Measurements from ENCODE around the gene GABBR2. TPM values are rescaled to one million over a fixed set of nuclear protein-coding genes. Genes with fewer than 3 reads are reported as not detected.

The GABBR2 gene
- total and polyA plus RNA-seq, 9 of the 15 experiments (the other 6 are each of a cell fraction or from before 2014, with no cell fraction given): 0.15 to 1.9 (median 0.32) TPM

GRCh38 chr9:98315551-98316060 is 393.1 kb downstream of the GABBR2 start (continued):
- TF ChIP-seq ZNF280A (IDR thresholded peaks at IDR 0.05; ENCODE audit: low read depth, partially characterized antibody) (no peak), CREB1 (IDR thresholded peaks at IDR 0.05) (no peak), CREB1 (CRISPR knock-in tag; IDR thresholded peaks at IDR 0.05) (peak; percentile 53), XRCC5 (IDR thresholded peaks at IDR 0.05; ENCODE audit: low read depth, low read length) (peak; percentile 47; the same call in 1 of the 2 replicates), TARDBP (IDR thresholded peaks at IDR 0.05) (0 out of 2 replicates have a peak, but pooled peaks have one; percentile 33), ATF1 (CRISPR knock-in tag; IDR thresholded peaks at IDR 0.05) (no peak), ATF1 (tag; IDR thresholded peaks at IDR 0.05) (peak; percentile 43), RAD21 (CRISPR knock-in tag; conservative IDR thresholded peaks at IDR 0.05 in 1 of 2, IDR thresholded peaks at IDR 0.05 in 1 of 2) (peak; percentile 92 to 99), KLF16 (IDR thresholded peaks at IDR 0.05) (peak; percentile 51; the same call in 1 of the 2 replicates), ETV1 (tag; conservative IDR thresholded peaks at IDR 0.05; ENCODE audit: low read depth) (peak; percentile 84), TFAM (CRISPR knock-in tag; conservative IDR thresholded peaks at IDR 0.05) (no peak), RBFOX2 (IDR thresholded peaks at IDR 0.05; ENCODE audit: low read depth, low read length) (no peak), GABPB1 (CRISPR knock-in tag; IDR thresholded peaks at IDR 0.05) (peak; percentile 66), TBL1XR1 (IDR thresholded peaks at IDR 0.05; ENCODE audit: low read length in 2 of 2) (0 out of 4 replicates have a peak, but pooled peaks have one; percentile 10 to 27), TCF15 (CRISPR knock-in tag; IDR thresholded peaks at IDR 0.05) (no peak), CBX5 (IDR thresholded peaks at IDR 0.05; ENCODE audit: borderline replicate concordance, low read depth) (0 out of 2 replicates have a peak, but pooled peaks have one; percentile 13), SP1 (CRISPR knock-in tag; IDR thresholded peaks at IDR 0.05) (no peak), KDM1A (IDR thresholded peaks at IDR 0.05) (peak in 1 of 2 experiments; percentile 39; a peak in 2 of 4 replicates), VEZF1 (CRISPR knock-in tag; IDR thresholded peaks at IDR 0.05) (peak; percentile 53; the same call in 1 of the 2 replicates), ARID1B (IDR thresholded peaks at IDR 0.05) (peak; percentile 31; the same call in 1 of the 2 replicates), KHSRP (IDR thresholded peaks at IDR 0.05) (no peak), WHSC1 (IDR thresholded peaks at IDR 0.05; ENCODE audit: low read length) (no peak), YY1 (IDR thresholded peaks at IDR 0.05; ENCODE audit: borderline replicate concordance in 1 of 3, control insufficient read depth in 1 of 3, extremely low read depth in 1 of 3, insufficient read depth in 3 of 3, insufficient read length in 1 of 3, insufficient replicate concordance in 2 of 3, low read depth in 1 of 3, low read length in 2 of 3) (no peak), HBP1 (CRISPR knock-in tag; IDR thresholded peaks at IDR 0.05) (no peak), DLX4 (CRISPR knock-in tag; IDR thresholded peaks at IDR 0.05) (no peak)

All from K562 (cell line).